GM18868 (cell line): ENCODE results near the gene TMEM273.

ENCODE experiments used
- ATAC-seq: cut with Tn5 transposase; IDR thresholded peaks from one replicate; pipeline ENCODE4 v1.9.1; 2021; ENCODE audit warnings: mild to moderate bottlenecking, moderate library complexity; ENCODE audit not compliant: unreplicated experiment

TMEM273 gene

DNA sequence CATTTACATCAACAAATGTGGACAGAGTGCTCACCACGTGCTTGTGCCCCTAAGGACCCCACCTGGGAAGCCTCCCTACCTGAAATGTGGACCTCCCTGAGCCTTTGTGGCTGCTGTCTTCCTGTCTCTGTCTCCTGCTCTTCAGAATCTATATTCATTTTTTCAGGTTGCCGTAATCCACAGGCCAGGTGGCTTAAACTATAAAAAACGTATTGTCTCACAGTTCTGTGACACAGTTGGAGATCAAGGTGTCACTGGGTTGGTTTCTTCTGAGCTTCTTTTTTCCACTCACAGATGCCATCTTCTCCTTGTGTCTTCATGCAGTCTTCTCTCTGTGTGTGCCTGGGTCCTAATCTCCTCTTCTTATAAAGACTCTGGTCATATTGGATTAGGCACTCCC is 67.3 kb downstream of the TMEM273 start:
- ATAC-seq, result no peak

DNA sequence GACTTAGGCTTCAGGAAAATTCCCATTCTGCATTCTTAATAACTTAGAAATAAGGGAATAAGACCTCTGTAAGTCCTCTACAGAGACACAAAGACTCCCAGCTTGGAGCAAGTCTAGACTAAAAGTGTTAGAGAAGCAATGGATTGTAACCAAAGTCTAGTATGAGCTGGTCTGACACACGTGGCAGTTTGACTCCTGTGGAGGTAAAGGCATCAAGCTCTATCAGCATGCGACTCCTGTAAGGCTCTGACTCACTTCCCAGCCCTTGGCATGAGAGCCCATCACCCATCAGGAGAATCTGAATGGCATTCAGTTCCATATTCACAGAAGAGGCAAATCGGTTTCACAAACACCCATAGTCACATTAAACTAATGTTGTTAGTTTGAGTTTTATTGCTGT is 68.4 kb downstream of the TMEM273 start:
- no peak for ATAC-seq

DNA sequence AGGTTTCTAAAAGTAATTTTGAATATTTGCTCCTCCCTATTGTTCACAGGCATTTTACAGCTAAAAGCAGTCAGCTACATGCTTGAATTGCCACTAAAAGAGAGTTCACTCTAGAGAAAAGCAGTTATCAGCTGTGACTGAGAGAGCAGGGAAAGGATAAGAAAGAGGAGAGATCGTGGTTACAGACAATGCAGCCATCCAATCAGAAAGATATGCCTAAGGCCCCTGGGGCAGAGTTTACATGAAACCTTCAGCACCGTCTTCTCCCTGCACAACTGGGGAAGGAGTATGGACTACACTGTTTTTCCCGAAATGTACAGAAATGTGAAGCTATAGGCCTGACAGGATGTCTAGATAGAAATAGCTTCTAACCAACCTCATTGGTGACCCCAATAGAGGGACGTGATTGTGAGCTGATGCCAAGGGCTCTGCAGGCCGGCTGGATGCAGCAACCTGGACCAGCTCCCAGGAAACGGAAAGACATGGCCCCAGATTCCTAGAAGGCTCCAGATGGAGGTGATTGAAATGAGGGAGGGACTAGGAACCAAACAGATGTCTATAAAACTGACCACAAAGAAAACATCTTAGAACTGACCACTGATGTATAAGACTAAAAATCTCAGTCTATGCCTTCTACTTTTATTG is 69.6 kb downstream of the TMEM273 start:
- ATAC-seq, result no peak

DNA sequence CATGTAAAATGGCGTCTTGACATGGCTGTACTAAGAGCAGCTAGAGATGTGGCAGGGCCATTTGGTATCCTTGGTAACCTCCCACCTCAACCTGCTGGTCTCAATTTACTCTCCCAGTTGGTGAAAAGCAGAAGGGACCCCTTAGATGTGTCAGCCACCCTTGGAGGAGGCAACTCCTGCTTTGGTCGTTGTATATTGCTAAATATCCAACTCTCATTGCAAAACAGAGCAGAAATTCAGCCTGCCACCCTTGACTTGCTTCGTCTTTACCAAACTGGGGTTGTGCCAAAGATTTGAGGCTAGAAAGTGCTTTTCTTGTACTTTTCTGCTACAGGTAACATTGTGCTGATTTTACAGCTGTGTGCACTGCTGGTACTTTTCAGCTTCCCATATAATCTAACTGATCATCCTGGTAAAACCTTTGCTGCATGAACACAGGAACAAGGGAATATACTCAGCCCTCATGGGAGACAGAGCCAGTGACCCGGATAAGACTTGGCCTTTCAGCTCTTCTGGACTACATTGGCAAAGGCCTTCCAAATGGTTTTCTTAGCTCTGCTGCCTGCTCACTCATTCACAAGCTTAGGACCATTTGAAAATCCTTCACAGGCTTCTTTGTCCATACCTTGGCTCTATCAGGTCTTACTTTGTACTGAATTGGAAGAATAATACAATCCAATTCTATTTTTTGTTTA is 70.7 kb downstream of the TMEM273 start:
- ATAC-seq, result no peak

DNA sequence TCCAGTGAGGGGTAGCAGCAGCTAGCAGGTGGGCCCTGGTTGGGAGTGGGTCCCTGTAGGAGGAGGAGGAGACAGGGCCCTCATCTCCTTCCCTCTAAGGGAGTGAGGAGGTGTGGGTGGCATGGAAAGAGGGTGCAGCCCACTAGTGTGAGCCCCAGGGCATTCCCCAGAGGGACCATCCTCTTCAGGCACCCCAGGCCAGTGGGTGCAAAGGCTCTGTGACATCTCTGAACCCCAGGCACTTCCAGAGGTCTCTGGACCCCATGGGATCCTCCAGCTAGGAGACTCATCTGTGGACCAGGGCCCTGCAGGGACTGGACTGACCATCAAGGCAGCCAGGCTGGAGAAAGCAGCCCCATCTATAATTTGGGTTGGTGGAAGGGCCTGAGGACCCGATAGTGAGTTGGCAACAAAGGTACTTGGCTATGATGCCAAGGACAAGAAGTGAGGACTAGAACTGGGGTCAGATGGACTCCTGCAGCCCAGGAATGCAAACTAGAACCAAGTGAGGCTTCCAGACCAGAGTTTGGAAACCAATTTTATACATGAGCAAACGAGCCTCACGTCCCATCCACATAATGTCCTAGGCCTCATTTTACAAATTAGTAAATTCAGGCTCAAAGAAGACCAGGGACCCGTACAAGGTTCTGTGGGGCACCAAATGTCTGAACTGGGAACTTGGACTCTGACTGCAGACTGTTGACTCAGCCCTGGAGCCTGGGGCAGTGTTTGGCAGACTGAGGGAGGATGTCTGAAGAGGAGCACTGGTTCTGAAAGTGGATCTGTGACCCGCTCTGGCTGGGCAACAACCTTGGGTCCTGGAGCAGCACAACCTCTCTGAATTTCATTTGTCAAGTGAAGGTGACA is 71.4 kb downstream of the TMEM273 start:
- ATAC-seq, result no peak

DNA sequence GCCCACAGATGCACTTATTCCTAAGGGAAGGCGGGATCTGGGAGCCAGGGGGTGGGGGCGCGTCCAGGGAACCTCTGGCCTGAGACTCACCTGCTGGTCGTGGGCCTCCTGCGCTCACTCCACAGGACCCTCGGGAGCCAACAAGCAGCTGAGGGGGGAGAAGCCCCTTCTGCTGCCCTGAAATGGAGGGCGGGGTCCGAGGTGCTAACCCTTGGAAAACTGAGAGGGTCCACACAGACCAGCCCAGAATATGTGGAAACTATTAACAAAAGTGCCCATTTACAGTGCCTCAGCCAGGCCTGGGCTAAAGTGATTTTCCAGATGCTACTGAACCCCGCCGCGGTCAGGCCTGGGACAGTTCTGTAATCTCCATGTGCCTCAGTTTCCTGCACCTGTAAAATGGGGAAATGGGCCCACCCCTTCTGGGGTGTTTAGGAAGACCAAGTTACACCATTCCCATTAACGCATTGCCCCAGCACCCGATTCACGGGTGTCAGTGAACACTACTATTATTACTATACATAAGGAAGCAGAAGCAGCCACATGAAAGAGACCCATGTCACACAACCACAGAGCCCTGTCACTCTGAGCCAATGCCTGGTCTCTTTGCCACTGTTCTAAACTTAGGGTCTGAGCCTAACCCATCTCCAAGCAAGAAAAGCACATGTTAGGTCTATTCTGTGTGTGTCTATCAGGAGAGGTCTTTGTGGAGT is 72.2 kb downstream of the TMEM273 start:
- ATAC-seq, result no peak

DNA sequence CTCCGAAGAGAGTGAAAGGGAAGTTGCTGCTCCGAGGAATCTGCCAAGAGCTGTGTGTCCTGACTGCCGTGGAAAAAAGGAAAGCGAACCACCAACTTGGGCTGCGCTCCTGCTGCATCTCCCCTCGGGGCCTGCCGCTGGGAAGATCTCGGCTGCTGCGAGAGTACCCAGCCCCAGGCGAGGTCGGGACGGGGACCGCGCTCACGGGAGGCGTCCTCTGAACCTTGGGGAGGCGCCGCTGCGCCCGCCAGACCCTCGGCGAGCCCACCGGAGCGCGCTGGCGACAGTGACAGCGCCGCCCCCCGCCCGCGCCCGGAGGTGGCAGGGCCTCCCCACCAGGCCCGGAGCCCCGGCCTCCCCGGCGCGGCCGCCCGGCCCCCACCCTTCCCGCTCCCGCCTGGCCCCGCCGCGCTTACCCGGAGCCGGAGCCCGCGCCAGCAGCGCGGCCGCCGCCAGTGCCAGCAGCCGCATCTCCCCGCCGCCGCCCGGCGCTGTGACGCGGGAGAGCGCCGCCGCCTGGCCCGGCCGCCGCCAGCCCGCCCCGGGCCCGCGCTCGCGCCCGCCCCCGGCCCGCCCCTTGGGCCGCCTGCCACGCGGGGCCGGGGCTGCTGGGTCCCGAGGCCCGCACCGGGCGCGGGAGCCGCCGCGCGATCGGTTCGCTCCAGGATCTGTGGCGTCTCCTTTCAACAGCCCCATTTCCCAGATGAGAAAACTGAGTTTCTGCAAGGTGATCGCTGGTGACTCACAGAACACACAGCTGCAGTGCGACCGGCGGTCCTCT is 73.0 kb downstream of the TMEM273 start, which contains the start of gene VSTM4:
Gene VSTM4 (minus strand): TSS at position 508 of the 781 bp plus-strand sequence. CDS start 37 bp downstream, at position 471.
- no peak for ATAC-seq

DNA sequence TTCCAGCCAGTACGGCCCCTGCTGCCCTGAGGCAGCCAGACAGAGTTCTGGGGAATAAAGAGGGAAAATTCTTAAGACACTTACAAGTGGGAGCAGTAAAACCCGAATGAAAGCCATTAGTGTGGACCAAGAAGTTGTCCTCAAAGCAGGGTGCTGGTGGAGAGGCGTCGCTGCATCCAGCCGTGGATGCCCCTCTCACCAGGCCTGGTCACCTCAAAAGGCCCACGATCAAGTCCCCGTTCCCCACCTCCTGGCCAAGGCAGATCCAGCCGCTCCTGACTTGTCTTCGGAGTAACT is 73.5 kb downstream of the TMEM273 start:
- ATAC-seq, result no peak

DNA sequence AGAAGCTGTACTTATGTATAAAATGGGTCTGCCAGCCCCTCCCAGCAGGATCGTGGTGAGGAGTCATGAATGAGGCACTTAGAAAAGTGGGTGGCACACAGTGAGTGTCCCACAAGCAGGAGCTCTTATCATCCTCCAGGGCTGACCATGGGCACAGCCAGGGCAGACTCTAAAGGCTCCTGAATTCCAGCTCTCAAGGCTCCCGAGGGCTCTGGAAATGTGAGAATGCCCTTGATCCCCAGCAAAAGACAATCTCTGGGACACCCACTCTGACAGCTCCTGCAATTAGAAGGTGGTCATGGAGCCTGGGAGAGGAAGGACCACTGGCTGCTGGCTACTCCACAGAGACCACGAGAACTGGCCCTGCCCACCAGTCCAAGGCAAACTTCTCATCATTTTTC is 74.5 kb downstream of the TMEM273 start:
- no peak for ATAC-seq

DNA sequence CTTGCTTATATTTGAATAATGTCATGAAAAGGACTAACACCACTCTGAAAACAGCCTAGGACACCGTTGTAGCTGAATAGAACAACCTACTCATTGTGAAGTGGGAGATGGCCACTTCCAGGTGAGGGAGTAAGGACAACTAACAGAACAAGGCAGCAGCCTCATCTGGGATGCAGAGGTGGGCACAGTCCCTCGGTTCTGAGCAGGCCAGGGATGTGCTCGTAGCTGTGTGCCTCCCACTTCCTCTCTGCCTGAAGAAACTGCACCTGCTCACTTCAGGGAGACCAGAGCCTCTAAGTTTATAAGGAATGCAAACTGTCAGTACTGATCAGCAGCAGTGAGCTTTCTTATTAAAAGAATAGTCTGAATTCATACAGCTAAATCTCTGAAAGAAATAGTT is 75.3 kb downstream of the TMEM273 start:
- no peak for ATAC-seq

DNA sequence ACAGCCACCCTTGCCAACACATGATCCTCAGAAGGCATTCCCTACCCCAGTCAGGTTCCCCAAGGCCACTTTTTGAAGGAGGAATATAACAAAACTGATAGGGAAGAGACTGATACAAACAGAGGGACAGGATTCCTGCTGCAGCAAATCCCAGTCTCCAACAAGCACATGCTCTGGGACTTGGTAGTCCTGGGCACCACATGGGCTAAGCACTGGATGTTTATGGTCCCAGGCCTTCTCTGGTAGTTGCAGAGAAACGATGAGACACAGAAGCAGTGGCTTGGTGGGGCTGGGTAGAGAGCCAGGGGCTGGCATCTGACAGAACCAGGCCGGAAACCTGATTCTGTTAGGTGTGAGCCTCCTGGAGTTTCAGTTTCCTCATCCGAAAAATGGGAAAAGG is 76.1 kb downstream of the TMEM273 start:
- no peak for ATAC-seq

DNA sequence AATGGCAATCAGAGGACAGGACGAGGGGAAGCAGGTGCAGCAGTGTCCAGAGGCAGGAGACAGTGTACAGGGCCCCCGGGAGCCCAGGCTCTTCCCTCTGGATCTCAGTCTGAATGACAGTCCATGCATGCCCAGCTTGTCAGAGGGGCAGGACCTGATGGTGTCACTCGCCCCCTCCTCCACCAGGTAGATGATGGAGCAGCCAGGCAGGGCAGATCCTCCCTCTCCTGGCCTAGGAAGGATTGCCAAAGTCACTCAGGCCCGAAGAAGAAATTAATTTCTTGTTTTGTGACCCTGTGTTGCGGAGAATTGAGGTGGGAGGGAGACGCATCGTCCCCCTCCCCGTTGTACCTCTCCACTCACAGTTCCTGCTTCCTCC is 76.9 kb downstream of the TMEM273 start:
- ATAC-seq, result no peak

DNA sequence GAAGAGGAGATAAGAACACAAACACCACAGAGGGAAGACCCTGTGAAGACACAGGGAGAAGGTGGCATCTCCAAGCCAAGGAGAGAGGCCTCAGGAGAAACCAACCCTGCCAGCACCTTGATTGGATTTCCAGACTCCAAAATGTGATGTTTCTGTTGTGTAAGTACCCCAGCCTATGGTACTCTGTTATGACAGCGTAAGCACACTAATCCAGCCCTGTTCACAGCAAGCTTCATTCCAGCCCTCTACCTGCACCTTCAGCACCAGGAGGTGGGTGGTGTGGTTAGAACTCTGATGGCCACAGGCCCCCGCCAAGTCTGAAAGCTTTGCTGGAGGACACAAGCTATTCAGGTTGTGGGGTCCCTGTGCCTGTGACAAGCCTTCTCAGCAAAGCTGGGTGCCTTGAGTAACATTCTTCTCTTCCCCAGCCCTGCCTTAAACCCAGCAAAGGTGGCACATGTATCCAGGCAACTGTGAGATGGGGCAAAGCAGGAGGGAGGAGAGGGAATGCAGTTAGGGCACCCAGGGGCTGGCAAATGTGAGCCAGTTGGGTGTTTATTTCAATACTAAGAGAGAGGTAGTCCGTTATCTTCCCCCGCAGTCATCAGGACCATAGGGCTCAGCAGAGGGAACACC is 77.4 kb downstream of the TMEM273 start:
- ATAC-seq, result no peak

DNA sequence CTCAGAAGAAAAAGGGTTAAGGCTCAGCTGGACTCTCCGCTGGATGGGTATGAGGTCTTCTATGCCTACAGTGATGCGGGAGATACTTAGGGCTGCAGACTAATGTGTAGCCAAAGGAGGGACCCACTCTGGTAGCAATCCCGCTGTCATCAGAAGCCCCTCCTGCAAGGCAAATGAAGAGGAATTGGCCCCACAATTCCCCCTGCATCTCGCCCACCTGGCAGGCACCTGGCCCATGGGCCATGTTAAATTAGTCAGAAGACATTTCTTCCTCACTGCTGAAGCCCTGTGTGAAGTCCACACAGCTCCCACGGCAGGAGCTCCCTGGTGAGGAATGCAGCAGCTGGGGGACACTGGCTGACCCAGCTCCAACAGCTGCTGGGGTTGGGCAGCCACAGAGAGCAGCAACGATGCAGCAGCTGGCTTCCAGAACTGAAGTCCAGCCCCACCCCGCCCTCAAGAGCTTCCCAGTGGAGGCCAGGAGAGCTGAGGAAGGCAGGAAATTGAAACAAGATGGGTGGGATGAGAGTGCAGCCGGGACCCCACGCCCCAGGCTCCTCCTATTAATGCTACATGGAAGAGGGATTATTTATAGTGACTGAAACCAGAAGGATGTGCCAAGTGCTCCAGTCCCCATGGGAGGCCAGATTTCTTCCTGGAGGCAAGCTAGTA is 78.4 kb downstream of the TMEM273 start:
- no peak for ATAC-seq

DNA sequence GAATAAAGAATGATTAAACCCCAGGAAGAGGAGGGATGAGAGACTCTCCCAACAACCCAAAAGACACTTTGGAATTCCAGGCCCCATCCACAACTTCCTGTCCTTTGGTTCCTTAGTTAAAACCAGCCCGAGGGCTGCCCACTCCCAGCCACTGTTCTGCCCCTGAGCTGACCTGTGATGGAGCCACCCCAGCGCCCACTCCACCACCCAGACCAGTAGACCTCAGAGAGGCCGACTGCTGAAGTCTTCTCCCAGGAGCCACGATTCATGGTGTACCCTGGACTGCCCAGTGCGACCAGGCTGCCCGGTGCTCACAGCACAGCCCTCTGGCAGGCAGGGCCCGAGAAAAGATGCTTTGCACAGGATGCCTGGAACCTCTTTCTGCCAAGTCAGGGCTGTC is 79.5 kb downstream of the TMEM273 start:
- ATAC-seq, result no peak

DNA sequence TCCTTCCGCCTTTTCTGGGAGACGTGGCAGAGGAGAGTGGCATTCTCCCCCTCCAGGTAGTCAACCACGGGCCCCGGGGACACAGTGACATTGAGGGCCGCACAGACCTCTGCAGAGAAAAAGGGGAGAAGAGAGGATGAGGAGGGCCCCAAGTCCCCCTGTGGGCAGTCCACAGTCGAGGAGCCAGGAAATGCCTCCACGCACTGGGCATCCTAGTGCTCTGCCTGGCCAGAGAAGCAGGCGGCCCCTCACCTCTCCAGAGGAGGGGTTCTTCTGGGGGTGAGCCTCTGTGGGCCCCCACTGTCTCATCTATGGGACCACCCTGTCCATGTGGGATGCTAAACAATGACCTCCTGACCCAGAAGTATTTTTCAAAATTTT is 80.3 kb downstream of the TMEM273 start:
- ATAC-seq, result no peak

DNA sequence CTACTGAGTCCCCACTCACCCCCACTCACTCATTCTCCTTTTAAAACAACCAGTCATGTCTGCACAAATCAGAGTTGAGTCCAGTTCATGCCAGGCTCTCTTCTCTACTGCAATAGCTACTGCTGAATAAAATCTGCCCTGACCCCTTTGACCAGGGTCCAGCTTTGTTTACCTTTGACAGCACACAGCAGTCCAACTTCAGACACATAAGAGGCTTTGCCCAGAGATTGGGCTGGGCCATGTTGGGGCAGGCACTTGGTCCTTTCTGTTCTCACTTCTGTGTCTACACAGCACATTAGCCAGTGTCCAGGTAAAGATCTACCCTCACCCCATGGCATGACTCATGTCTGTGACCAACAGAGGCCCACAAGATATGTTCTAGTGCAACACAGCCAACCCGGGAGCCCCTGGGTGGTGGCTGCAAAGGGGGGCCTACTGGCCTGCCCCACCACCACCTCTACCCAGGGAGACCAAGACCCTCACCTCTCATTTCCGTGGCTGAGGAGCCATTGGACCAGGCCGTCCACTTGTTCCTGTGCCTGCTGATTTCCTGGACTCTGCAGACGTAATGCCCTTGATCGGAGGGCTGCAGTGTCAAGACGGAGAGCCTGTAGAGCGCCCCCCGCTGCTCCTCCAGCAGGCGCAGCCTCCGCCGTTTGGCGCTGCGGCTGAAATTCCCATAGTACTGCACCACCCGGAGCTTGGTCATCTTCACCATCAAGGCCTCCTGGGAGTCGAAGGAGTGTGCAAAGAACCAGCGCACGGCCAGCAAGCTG is 80.9 kb downstream of the TMEM273 start:
- no peak for ATAC-seq

DNA sequence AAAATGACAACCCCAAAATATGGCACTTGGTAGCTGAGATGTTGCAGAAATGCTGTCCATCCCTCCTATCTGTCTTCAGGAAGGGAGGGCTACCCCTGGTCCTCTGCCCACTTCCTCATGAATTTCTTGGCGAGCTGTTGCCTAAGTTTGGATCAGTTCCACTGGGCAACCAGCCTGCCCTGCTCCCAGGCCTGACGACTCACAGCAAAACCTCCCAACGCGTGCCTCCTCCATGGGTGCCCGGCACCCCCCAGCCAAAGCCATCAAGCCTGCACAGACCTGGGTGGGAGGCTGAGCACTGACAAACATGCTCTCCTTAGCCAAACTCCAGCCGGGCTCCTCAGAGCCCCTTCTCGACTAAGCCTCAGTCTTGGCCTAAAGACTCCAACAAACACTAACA is 81.7 kb downstream of the TMEM273 start:
- ATAC-seq, result no peak

DNA sequence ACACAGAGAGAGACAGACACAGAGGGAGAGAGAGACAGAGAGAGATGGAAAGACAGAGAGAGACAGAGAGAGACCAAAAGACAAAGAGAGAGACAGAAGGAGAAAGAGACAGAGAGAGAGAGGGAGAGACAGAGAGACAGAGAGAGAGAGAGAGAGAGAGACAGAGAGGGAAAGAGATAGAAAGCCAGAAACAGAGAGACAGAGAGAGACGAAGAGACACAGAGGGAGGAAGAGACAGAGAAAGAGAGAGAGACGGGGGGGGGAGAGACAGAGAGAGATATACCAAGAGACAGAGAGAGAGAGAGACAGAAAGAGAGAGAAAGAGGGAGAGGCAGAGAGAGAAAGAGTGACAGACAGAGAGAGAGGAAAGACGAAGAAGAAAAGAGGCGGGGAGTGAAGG is 83.1 kb downstream of the TMEM273 start:
- ATAC-seq, result no peak
